HG03378 (cell line): Measurements from ENCODE around the gene CNPY3.

Experiments
- ATAC-seq: cut with Tn5 transposase; IDR thresholded peaks from one replicate; pipeline ENCODE4 v1.9.1; 2021; ENCODE audit warnings: mild to moderate bottlenecking, moderate library complexity; ENCODE audit not compliant: unreplicated experiment

Gene CNPY3

DNA sequence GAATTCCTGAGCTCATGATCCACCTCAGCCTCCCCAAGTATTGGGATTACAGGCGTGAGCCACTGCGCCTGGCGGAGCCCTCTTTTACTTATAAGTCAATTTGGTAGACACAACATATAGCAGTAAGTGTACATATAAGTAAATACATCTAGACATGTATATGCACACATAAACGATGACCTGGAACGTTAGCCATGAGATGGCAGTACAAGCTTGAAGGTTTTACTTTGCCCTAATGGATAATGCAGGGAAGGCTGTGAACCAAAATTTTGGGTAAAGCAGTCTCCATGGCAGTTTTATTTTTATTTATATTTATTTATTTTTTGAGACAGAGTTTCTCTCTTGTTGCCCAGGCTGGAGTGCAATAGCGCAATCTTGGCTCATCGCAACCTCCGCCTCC, 28.8 kb downstream of the CNPY3 start:
- no peak for ATAC-seq

DNA sequence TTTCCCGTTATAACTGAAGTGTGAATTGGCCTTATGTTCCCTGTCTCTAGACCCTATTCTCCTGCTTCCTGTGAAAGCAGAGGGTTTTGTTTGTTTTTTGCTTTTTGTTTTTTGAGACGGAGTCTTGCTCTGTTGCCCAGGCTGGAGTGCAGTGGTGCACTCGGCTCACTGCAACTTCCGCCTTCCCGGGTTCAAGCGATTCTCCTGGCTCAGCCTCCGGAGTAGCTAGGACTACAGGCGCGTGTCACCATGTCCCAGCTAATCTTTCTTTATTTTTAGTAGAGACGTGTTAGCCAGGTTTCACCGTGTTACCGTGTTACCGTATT, 30.6 kb downstream of the CNPY3 start:
- ATAC-seq = no peak

DNA sequence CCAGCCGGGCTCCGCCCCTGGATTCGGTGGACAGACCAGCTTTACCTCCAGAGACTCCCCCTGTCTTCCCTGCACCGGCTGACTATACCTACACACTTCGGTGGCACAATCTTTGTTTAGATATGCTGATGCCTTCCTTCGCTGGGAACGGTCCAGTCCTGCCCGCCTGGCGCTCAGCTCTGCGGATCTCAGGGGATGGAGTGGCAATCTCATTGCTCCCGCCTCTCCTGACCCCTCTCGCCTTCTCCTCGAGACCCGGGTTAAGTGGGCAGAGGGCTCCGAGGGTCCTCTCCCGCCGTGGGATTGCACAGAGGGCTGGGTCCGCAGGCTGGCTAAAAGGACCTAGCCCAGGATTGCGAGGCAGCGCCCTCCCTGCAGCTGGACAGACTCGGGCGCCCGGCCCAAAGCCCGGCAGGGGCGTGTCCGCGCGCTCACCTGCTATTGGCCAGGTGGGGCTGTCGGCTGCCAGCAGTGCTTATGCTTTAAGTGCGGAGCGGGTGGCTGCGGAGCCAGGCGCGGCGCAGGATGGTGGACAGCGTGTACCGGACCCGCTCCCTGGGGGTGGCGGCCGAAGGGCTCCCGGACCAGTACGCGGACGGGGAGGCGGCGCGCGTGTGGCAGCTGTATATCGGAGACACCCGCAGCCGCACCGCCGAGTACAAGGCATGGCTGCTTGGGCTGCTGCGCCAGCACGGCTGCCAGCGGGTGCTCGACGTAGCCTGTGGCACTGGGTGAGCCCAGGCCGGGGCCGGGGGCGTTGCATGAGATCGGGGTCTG, 31.2 kb downstream of the CNPY3 start, which contains the start of gene GNMT:
TSS of gene GNMT (plus strand) at position 512 of the 777 bp plus-strand sequence. CDS start at position 526, 14 bp downstream.
- ATAC-seq = no peak

DNA sequence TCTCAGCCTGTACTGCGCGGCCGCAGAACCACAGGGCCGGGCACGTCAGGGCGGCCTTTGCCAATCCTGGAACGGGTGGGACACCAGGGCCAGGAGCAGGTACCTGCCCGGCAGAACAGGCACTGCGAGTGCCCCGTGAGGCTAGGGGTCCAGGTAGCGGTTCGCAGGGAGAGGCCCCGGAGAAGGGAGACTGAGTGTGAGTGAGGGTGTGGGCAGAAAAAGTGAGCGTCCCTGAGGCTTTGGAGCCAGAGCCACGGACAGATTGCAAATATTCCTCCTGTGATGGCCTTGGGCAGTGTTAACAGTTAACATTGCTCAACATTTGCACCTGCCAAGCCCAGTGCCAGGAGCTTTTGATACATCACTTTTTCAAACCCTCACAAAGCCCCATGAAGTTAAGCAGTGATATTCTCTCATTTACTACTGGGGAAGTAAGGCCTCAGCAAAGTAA, 31.8 kb downstream of the CNPY3 start:
- ATAC-seq = no peak

DNA sequence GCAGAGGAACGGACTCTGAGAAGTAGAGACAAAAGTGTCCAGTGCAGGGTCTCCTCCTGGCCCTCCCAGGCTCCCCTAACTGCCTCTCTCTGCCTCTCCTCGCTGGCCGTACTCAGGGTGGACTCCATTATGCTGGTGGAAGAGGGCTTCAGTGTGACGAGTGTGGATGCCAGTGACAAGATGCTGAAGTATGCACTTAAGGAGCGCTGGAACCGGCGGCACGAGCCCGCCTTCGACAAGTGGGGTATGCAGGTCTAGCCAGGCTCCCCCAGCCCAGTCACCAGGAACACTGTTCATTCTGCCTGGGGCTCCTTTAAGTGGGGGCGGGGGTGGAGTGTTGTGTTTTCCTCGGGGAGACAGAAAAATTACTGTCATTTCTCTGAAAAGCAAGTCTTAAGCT, 32.8 kb downstream of the CNPY3 start:
- ATAC-seq = no peak

DNA sequence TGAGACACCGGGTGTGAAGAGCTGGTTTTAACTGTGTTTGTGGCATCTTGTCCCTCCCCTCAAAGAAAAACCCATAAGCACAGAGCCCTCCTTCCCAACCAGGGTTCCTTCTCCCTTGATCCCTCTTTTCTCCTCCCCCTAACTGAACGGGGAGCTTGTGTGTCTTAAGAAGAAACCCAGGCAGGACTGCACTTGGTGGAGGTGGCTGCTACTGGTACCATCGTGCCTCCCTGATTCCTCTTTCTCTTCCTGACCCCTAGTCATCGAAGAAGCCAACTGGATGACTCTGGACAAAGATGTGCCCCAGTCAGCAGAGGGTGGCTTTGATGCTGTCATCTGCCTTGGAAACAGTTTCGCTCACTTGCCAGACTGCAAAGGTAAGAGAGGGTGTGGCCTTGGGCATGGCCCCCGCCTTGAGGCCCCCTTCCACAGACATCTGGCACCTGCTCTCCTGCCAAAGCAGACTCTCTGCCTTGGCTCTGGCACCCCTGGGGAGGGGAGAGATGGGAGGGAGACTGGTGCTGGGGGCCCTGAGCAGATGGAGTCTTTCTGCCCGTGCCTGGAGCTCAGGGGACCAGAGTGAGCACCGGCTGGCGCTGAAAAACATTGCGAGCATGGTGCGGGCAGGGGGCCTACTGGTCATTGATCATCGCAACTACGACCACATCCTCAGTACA, 33.4 kb downstream of the CNPY3 start:
- ATAC-seq = no peak

DNA sequence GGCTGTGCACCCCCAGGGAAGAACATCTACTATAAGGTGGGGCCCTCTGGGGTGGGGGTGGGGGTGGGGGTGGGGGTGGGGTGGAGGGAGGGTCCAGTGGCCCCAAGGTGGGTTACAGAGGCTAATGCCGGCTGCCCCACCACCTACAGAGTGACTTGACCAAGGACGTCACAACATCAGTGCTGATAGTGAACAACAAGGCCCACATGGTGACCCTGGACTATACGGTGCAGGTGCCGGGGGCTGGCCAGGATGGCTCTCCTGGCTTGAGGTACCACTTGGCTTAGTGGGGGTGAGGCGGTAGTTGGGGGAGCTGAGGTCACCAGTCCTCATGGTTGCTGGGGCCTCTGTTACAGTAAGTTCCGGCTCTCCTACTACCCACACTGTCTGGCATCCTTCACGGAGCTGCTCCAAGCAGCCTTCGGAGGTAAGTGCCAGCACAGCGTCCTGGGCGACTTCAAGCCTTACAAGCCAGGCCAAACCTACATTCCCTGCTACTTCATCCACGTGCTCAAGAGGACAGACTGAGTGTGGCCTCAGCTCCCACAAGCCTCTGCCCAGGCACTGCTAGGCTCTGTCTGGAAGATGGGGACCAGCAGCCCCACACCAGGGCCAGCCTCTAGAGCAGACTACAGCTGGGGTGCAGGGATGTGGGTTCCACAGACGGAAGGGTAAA, 34.0 kb downstream of the CNPY3 start:
- ATAC-seq = no peak

DNA sequence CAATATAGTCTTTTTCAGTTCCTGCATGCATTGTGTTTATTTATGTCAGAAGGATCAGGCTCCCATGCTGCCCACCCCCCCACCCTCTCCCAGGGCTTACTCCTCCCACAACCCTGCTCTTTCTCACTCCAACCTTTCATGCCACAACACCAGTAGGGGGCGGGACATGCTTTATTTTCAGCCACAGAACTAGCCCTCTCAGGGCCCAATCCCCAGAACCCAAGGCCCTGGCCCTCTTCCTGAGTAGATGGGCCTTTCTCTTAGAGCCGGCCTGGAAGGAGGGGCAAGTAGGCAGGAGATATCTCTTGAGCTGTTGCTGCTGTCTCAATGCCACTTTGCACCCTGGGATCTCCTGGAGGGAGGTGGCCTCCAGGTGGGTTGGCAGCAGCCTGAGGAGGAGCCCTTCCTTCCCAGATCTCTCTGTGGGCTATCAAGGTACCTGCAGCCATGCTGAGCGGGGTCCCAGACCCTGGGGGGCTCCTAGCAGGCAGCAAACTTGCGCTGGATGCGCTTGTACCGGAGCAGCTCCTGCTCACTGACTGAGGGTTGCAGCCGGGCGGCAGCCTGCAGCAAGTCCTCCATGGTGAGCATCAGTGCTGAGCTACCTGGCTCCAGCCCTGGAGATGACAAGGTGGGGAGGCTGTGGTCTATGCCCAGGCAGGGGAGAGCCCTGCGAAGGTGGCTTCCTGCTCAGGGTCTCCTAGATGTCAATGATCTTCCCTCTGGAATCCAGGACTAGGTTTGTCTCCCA, 34.8 kb downstream of the CNPY3 start:
- ATAC-seq = no peak

DNA sequence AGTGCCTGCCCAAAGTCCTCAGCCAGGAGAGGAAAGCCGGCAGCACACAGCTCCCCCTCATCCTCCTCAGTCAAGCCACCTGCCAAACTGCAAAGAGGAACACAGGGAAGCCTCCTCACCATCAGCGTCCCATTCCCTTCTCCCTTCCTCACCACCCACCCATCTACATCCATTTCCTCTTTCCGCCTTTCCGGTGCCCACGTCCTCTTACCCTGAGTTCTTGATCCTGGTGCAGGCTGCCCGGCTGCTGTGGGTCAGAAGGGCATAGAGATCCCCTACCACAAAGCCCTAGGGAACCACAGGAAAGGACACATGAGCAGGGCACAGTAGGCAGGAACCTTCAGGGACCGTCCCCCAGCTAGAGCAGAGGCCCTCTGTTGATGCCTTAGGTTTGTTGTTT, 37.3 kb downstream of the CNPY3 start:
- ATAC-seq = no peak

DNA sequence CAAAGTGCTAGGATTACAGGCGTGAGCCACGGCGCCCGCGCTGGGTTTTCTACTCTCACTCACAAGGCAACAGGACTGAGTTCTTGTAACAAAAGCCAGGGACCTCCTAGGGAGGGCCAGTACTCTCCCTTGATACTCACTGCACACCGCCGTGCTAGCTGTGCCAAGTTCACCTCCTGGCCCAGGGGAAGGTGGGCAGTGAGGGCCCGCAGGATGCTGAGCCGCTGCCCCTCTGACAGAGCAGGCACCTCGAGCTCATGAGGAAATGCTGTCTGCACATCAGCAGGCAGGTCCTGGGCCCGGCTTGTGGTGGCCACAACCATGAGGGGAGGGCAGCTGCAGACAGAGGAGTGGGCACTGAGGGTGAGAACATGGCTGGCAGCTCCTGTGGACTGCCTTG, 37.9 kb downstream of the CNPY3 start:
- no peak for ATAC-seq

DNA sequence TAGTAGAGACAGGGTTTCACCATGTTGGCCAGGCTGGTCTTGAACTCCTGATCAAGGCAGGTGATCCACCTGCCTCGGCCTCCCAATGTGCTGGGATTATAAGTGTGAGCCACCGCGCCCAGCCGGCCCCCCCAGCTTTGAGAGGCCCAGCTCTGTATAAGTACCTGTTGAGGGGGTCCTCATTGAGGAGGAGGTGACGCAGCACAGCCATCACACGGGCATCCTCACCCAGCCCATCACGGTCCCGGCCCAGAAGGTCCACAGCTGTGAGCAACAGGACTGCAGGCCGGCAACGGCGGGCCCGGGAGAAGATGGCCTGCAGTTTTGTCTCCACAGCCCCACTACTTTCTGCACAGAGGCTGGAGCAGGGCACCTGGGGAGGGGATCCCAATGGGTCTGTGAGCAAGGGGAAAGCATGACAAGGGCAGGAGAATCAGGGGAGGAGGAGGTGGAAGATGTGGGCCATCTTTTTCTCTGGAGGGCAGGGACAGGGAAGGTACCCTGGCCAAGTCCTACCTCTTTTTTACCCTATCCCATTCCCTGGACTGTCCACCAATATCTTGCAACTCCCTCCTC, 38.9 kb downstream of the CNPY3 start:
- ATAC-seq = no peak

DNA sequence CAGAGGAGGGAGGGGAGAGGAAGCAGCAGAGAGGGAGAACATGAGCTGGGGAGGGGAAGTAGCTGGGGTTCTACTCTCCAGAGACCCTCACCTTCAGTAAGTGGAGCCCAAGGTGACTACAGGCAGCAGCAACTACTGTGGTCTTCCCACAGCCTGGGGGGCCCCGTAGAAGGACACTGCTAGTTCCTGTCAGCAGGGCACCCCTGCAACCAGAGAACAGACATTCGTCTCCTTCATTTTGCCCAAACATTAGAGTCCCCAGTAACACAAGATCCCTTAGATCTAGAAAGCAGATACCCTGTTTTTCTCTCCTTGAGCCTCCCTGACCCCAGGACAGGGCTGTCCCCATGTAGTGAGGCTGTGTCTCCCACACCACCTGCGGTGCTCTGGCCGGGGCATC, 39.5 kb downstream of the CNPY3 start:
- ATAC-seq = no peak

DNA sequence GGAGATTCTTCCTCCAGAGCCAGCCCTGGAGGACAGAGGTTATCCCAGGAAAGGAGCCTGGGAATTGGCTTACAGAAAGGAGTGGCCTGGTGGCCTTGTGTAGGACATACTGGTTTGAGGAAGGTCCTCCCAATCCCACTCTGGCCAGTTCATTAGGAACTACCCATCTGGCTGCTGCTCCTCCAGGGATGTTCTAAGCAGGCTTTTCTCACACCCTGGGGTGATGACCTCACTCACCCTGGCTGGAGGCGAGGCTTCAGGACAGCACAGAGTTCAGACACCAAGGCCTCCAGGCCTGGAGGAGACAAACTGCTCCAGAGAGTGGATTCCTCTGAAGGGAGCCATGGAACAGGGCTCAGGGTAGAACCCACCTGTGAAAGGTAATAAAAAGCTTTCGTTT, 40.2 kb downstream of the CNPY3 start:
- ATAC-seq = no peak

DNA sequence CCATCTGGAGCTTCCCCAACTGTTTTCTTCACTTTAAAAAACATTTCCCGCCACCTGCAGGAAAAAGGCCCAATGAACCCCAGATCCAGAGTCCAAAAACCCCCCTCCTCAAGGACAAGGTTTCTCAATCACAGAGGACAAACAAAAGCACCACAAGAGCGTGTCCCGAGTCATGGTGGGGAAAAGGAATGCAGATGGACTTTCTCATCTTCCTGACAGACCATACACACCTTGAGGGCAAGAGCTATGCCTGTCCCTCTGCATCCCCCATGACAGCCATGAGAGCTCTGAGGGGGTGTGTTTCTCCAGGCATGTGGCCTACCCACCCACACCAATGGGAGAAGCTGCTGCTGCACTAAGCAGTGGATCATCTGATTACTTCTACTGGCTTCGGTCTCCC, 40.7 kb downstream of the CNPY3 start:
- ATAC-seq = no peak

DNA sequence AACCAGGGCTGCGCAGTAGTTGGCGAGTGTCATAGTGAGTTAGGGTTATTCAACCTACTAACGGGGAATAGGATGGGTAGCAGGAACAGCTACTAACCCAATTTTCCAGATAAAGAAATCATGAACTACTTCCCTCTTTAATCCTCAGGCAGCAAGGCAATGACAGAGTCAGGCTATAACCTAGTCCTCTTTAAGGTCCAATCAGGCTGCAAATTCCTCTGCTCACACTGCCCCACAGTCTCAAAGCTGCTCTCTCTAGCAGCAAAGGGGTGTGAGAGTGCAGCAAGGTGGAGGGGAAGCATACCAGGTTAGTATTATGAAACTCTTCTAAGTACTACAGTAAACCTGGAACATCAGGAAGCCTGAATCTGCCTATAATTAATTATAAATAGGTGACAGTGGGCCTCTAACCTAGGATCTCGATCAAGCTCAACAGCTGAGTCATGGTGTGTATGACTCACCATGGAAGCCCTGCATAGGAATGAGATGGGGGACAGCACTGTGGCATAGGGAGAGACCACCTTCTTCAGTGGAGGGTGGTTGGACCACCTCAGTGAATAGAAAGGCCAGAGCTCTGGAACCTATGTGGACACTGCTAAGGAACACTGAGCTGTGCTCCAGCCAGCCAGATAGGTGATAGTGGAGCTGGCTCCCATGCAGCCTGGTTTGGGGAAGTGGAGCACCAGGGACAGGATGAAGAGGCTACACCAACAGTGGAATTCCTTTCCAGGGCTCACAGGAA, 41.8 kb downstream of the CNPY3 start:
- no peak for ATAC-seq

DNA sequence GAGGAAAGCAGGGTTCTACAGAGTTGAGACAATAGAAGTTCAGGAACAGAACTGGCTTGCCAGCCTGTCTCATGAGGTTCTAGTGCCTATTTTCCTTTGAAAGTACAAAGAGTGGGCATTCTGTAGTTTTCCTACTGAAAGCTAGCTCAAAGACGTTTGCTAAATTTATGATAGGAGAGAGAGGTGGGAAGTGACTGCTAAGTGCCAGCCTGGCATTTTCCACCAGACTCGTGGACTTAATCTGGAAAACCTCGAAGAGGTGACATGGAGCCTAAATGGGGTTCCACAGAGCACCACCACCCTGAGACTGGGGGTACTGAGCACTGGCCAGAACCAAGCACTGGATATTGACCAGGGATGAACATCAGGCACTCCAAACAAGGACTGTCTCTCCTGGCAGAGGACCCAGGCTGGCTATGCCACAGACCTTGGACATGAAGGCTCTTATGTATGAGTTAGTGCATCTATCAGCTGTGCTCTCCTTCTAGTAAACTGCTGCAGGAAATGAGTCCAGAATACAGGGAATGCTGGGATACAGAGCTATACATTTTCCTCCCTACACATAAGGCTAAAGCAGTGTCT, 42.6 kb downstream of the CNPY3 start:
- ATAC-seq = no peak

DNA sequence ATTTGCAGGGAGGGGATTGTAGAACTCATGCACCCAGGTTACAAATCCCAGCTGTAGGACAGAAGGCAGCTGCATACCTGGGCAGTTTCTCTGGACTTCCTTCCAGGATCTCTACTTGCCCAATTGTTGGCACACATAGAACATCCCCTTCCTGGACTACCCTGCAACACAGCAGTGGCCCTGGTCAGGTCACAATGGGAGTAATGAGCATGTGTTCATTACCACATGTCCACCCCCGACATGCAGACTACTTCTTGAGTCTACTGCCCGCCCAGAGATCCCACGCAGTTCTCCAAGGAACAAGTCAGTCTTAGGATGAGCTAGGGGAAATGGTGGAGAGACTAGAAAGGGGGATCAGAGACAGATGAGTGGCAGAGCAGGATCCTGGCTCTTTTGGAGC, 44.6 kb downstream of the CNPY3 start:
- ATAC-seq = no peak

DNA sequence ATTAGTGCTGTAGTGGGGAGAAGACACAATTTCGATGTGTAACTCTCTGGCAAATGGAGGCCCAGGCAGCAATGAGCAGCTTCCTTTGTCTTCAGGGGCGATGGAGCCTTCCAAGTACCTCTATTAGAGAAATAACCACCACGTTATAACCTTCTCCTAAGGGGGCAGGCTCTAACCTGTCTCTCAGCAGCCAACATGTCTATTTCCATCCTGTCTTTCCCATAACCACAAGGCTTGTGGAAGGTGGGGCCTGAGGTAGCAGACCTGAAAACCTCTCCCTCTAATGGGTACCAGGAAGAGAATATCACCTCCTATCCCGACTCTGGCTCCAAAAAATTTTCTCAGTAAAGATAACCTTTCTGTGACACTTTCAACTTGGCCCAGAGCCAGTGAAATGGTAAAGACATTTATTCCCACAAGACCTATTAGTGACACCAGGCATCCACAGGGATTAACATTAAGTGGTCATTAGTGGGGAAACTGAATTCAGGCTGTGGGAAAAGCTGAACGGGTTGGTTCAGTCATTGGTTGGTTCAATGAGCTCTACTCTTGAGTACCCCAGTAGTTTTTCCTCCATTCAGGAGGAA, 45.7 kb downstream of the CNPY3 start:
- ATAC-seq = no peak

DNA sequence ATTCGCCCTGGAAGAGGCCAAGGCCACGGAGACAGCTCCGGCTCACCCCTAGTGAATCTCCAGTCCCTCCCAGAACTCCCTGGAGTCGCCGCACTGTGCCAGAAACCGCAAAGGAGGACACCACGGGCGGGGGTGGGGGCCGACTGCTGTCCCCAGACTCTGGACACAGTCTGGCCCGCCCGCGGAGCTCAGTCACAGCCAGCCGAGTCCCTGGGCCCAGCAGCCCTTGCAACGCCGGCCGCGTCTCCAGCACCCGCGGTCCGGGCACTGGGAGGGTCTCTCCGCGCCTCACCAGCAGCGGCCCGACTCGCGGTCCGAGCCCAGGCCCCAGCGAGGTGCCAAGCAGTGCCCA, 49.2 kb downstream of the CNPY3 start:
- ATAC-seq = no peak
